Measurements from ENCODE around the gene KCNJ12.
A peak's percentile ranks its signal among the peaks of the same experiment; 100 is the strongest.
"Not testable (repeated sequence)": the region's sequence is repeated elsewhere in the genome, so short reads cannot be mapped to it uniquely, and the experiment has no call there.

KCNJ12 gene

DNA sequence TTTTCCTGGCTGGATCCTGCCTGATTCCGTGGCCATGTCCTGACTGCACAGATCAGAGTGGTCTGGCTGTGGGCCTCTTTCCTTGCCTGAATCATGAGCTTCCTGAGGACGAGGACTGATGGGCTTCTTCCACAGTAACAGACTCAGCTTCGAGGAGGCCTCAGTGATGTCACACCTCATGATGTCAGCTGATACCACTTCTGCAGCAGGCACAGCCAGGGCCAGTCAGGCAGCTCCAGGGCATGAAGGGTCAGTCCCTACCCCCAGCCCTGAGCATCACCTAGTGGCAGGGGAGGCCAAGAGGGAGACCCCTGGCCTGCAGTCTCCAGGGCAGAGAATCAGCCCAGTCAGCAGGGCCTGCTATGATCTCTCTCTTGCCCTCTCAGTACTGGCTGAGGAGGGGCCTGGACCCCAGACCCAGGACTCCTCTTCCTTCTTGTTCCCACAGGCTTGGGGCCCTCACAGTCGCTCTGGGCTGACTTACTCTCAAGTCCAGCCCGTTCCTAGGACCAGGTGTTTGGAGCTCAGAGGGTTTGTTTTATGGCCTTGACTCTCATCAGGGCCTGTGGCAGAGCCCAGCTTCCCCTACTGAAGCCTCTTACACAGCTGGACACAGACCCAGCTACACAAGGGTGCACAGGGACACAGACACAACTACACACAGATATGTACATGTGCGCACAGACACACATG, 26.7 kb upstream of the KCNJ12 start:
- DNase-seq: not testable (repeated sequence)

DNA sequence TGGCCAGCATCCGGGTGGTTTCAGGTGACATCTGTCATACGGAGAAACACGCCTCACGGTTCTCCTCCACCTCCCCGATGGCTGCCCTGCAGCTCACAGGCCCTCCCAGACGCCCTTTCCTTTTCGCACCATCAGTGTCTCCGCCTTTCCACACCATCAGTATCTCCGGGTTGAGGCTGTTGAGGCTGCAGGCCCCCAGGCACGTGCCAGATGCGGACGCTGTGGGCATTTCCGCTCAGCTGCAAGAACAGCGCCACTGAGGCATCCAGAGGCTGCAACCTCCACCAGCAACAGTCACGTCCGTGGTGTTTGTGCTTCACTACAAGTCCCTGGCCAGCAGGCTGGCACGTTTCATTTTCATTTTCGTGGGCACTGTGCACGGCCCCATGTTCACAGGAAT, 25.7 kb upstream of the KCNJ12 start:
- not testable (repeated sequence) for DNase-seq

DNA sequence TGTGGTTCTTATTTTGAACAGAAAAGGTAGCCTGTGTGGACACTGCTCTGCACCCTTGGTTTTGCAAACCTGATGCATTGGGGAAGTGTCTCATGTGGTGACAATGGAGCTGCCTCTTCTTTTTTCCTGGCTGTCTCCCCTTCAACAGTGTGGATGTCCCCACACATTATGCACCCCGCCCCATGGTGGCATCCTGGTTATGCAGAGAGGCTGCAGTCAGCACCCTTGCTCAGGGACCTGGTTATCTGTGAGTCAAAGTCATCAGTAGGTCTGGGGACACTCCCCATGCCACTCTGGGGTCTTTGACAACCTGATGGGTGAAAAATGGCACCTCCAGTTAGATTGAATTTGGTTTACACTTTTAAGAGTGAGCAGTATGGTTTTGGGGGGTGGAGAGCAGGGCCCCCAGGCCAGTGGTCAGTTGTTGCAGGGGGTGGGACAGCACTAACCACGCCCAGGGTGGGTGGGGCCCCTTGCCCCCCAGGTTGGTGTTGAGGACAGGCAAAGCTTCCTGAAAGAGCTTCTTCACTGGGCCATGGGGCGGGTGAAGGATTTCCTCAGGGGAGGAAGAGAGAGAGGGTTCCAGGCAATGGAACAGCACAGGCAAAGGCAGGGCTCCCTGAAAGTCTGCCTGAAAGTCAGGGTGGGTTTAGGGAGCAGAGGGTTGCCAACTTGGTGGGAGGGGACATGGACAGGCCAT, 24.6 kb upstream of the KCNJ12 start:
- peak; percentile 24 for DNase-seq

DNA sequence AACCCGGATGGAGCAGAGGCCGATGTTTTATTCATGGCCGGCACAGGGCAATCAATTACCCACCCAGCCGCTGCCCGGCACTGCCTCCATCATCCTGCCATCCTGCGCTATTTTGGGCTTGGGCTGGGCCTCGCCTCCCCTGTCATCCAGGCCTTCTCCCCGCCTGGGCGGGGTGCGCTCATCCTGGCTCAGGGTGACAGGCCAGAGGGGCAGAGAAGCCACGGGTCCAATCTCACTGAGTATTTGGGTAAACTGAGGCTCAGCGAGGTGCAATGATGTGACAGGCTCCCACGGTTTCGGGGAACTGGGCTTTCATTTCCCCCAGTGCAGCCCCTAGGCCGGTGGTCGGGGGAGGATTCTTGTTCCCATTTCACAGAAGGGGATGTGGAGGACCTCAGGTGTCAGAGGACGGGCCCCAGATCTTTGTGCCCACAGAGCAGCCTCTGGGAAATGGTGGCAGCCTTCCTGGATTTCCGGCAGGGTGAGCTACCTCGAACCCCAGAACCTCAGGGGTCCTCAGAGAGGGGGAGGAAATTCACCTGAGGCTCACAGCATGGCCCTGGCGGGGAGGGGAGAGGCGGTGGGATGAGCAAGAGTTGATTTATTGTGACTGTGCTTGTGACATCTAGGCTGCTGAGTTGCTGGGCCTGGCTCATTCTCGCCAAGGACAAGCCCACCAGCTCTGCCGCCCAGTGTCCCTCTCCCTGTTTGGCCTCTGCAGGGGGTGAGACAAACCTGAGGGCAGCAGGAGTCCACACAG, 23.8 kb upstream of the KCNJ12 start:
- no peak for DNase-seq

DNA sequence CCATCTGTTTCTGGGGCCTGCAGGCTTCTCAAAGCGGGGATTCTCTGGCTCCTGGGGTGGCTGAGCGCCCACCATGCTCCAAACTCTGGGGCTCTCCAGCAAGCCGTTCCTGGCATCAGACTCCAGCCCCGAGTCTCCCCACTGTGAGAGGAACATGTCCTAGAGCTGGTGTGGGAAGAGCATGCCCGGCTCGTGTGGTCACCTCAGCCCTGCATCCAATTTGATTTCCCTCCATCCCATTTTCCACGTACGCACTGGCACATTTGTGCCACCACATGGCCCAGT, 23.2 kb upstream of the KCNJ12 start:
- no peak for DNase-seq

DNA sequence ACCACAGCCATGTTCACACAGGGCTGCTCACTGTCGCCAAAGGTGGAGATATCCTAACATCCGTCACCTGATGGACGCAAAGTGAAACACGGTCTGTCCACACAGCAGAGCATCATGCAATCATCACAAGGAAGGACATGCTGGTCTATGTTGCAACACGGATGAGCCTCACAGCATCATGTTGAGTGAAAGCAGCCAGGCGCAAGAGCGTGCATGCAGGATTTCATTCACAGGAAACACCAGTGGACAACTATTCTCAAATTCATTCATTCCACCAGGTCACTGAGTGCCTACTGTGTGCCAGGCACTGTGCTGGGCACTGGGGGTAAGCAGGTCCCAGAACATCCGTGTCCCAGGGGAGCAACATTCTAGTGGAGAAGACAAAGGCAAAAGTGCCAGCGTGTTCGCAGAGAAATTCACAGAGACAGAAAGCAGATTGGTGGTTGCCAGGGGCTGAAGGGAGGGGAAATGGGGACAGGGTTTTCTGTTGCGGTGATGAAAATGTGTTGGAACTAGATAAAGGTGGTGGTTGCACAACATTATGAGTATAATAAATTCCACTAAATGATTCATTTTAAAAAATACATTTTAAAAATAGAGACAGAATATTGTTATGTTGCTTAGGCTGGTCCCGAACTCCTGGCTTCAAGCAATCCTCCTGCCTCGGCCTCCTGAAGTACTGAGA, 22.7 kb upstream of the KCNJ12 start:
- DNase-seq: peak; percentile 89

DNA sequence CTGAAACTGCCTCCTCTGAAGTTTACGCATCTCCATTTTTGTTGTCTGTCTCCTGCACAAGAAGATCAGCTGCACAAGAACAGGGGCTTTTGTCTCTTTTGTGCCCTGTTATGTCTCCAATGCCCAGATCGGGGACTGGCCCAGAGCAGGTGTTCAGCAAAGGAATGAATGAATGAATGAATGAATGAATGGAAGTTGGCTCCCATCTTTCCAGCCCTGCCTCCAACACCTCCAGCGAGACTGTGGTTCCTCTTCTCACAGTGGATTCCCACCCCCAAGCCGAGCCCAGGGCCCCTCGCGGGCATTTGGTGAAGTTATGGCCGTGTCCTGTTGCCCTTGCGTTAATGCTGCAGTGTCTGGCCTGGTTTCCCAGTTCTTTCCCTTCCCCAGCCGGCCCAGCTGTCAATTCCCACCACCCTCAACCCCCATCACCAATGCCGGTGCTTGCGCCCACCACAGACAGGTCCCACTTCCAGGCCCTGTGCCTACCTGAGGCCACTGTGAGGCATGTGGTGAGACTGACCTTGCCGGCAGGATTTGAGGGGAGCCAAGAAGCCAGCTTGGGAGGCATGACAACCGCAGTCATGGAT, 21.3 kb upstream of the KCNJ12 start:
- DNase-seq: no peak

DNA sequence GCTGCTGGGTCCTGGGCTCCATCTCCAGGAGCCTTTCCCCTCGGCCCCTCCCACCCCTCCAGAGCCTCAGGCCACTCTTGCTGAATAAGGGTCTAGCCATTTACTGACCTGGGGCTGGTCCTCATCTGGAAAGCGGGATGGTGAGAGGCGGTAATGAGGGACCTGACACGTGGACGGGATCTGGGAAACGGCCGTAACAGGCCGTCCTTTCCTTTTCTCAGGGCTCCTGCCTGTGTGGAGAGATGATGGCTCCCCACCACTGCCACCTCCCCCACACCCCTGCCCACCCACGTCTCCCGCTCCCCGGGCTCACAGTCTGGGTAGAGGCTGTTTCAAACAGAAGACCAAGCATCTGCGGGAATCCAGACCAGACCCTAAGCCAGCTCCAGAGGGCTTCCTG, 20.6 kb upstream of the KCNJ12 start:
- DNase-seq: no peak

DNA sequence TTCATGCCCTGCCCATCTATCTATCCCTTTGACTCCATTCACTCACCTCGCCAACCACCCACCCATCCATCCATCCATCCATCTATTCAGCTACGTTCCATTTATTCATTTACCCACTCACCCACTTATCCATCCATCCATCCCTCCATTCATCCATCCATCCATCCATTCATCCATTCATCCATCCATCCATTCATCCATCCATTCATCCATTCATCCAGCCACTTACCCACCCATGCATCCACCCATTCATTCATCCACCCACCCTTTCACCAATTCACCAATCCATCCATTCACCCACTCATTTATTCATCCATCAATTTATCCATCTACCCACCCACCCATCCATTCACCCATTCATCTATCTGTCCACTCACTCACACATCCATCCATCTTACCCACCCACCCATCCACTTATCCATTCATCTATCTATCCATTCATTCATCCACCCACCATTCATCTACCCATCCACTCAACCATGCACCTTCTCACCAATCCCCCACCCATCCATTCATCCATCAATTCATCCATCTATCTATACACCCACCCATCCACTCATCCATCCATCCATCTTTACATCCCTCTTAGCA, 19.5 kb upstream of the KCNJ12 start:
- DNase-seq: no peak

DNA sequence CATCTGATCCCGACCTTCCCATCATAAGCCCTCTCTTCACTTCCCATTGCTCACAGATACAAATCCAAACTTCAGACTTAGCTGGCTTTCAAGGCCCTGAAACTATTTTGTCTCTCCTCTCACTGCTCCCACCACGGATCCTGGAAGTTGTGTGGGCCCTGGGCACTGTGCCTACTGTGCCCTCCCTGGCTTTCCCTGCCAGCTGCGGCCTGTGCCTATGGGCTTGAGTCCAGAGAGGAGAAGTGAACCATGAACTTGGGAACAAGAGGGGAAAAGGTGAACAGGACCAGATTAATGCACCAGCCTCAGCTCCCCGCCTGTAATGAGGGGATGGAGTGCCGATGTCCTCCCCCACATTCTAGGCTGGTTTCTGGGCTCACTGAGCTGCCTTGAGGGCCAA, 18.9 kb upstream of the KCNJ12 start:
- DNase-seq: no peak

DNA sequence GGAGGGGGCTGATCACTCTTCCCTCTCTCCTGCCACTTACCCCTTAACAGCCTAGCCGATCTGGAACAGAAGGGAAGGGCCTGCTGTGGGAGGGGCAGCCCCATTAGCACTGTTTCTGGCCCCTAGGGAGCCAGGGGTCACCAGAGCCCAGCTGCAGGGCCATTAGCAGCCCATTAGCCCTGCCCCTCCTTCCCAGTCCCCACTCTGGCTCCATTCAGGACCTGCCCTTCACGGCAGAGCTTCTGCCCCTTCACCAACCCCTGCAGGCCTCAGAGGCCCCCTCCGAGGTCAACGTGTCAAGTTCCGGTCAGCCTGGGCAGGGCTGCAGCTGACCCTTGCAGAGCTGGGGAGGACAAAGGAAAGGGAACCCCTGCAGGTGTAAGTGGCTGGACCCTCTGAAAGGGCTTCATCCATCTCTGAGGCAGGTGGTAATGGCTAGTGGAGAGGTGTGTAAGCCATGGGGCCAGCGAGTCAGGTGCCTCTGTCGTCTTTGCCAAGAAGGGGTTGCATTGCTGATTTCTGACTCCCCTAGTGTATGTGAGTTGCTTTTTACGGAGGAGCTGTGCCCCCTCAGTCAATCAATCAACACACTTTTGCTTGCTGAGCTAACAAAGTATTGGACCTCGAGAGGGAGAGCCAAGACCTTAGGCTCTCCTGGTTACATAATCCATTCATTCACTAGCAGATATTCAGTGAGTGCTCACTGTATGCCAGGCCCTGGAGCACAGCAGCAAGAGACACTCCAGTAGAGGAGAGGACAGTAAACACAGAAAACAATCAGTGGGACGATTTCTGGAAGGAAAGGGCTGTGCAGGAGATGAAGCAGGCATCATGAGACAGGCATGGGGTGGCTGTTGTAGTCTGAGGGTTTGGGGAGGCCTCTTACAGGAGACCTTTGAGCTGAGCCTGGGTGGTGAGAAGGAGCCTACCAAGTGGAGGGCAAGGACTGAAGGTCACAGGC, 18.2 kb upstream of the KCNJ12 start:
- DNase-seq: no peak

DNA sequence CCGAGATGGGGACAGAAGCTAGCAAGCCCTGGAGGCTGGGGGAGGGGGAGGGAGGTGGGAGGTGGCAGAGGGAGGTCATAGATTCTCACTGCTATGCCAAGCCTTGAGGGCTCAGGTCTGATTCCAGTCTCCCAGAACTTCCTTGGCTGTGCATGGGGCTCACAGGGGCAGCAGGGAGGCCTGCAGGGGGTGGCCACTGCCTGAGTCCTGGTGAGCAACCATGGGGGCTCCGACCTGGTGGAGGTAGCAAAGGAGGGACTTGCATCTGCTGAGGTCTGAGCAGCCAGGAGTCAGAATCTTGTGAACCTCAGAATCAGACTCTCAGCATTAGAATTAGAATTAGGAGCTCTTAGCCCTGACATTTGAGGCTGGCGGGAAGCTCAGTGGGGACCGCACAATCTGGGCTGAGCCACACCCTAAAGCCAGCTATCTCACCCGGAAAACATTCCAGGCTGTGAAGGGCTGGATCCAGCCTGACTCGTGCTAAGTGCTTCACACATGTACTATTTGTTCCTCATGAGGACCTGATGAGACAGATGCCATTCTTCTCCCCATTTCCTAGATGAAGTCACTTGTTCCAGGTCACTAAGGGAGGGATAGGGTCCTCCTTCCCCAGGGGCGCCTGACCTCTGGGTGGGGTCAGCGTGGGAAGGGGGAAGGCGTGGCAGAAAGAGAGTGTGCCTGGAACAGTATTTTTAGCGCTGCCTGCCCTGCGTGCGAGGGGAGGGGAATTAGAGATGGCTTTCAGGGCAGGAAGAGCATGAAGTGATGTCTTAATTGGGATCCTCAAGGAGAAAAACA, 17.3 kb upstream of the KCNJ12 start:
- no peak for DNase-seq

DNA sequence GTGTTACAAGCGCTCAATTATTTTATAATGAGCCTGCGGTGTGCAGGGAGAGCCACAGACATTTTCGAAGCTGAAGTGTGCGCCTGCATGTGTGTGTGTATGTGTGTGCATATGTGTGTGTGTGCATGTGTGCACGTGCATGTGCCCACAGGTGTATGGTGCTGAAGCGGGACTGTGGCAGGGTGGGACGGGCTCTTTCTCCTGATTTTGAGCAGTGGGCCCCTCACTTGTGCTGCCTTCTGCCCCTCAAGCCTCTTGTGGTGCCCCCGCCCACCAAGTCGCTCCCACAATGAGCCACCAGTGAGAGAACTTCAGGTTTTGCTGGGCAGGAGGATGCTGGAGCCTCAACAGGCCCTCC, 16.7 kb upstream of the KCNJ12 start:
- DNase-seq: no peak

DNA sequence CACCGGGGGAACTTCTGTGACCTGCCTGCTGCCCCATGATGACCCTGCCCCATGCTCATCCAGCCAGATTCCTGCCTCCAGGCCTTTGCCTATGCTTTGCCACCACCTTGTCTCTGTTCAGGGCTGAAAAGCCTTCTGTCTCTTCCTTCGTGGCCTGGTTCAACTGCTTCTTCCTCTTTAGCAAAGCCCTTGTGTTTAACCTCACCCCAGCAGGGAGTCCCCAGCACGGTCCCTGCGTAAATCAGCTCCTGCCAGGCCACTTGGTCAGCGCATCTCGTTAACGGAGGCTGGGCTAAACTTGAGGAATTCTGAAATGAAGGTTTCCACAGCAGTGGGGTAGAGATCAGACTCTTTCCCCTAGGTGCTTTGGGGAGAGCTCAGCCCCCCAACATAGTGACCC, 16.1 kb upstream of the KCNJ12 start:
- DNase-seq: no peak

DNA sequence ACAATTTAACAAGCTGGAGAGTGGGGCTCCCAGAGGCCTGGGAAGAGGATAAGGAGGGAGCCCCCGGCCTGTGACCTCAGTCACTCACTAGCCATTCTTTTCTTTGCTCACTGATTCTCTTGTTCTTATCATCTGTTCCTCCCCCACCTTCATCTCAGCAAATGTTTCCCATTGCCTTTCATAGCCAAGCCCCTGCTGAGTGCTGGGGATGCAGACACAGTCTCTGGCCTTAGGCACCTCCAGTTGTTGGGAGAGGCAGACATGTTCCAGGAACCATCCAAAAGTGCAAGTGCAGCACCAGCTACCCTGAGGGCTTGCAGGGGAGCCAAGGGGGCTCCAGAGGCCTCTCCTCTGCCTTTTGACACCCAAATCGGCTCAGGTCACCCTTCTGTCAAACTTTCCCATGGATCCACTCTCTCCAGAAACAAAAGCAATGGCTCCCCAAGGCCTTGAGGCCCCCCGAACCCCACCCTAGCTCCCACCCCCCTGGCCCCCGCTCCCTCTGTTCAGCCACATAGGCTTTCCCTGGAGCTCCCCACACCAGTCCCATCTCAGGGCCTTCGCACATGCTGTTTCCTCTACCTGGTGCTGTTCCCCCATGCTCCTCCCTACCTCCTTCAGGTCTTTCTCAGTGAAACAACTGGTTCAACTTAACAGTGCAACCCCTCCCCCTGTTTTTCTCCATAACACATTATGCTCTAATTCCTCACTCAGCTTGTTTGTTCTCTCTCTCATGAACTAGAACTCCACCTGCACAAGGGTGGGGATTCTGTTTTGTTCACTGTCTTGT, 14.9 kb upstream of the KCNJ12 start:
- no peak for DNase-seq

DNA sequence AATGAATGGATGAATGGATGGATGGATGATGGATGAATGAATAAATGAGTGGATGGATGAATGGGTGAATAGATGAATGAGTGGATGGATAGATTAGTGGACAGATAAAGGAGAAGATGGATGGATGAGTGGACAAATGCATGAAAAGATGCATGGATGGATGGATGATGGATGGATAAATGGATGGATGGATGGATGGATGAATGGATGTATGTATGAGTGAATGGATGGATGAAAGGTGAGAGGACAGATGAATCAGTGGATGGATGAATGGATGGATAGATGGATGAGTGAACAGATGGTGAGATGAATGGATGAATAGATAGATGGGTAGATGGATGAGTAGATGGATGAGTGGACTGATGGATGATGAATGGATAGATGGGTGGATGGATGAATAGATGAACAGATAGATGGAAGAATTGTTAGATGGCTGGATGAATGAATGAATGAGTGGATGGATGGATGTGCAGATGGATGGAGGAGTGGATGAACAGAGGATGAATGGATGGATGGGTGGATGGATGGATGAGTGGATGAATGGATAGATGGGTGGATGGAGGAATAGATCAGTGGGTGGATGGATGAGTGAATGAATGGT, 13.7 kb upstream of the KCNJ12 start:
- no peak for DNase-seq

DNA sequence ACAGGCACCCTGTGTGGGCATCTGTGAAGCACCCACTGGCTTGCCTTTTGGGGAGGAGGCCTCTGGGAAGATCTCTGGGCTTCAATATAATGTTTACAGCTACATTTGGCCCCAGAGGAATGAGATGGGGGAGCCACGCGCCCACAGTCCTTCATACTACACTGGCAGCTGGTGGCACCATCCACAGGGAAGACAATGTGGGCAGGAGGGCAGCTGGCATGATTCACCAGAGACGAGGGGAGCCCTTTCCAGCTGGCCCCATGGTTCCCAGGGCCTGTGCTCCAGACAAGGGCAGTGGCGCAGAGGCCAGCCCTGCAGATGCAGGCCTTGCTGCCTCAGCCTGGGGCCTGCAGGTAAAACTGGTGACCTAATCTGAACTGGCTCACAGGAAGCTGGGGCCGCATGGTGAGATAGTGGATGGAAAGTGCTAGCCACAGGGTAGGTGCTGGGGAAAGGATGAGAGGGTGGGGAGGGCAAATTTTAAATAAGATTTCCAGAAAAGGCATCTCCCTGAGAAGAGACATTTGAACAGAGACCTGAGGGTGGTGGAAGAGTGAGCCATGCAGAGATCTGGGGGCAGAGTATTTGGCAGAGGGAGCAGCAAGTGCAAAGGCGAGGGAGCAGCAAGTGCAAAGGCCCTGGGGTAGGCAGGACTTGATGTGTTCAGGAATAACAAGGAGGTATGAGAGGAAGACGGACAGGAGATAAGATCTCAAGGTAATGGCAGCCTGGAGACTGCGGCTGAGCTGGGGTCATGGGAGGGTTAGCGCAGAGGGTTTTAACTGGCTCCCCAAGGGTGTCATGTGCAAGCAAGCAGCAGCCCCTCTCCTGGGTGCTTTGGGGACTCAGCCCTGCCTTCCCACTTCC, 12.1 kb upstream of the KCNJ12 start:
- no peak for DNase-seq

DNA sequence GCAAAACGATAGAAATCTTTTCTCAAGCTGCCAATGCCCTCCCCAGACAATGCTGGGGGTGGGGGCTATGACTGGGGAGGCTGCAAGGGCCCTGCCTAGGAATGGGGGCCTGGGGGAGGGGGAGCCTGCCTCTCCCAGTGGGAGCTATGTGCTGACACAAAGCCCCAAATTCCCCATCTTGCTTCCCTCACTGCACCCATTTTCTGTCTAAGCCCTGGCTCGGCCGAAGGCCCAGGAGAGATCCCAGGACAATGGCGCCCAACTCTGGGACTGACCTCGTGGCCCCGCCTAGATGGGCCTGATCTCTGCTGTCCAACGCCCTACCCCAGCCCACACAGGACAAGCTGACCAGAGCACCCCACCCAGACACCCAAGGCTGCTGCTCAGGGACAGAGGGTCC, 11.1 kb upstream of the KCNJ12 start:
- DNase-seq: no peak
